Hepatocyte (in vitro differentiated cells): Measurements from ENCODE around the gene RAD50.

Experiments
- CTCF ChIP-seq: fragments of 200-600 bp; sonication (generic); IDR thresholded peaks from 2 replicates; pipeline ENCODE4 v1.5.1; 2016; ENCODE audit warnings: antibody characterized with exemption, mild to moderate bottlenecking; ENCODE audit not compliant: poor library complexity
- EZH2 ChIP-seq: fragments of 200-600 bp; sonication (generic); IDR thresholded peaks from 2 replicates; pipeline ENCODE4 v1.6.1; 2016; ENCODE audit warnings: antibody characterized with exemption, mild to moderate bottlenecking, borderline replicate concordance
- EZH2phosphoT487 ChIP-seq: fragments of 200-600 bp; sonication (generic); IDR thresholded peaks from one replicate; pipeline ENCODE4 v1.6.1; 2018; ENCODE audit warnings: antibody characterized with exemption, mild to moderate bottlenecking, low read depth, moderate library complexity; ENCODE audit not compliant: unreplicated experiment, severe bottlenecking

- TF ChIP-seq CTCF, result no peak
- no peak for TF ChIP-seq EZH2phosphoT487
- TF ChIP-seq EZH2, result no peak
Observed at GRCh38 chr5:132607095-132607494, 50.3 kb downstream of the RAD50 start.
